ENCODE results near the gene MAP2K6. TPM values are rescaled to one million over a fixed set of nuclear protein-coding genes. Genes with fewer than 3 reads are reported as not detected.

Gene MAP2K6
- total and polyA plus RNA-seq, 7 donors, result 1.6 to 51.4 (median 9.7) TPM

- Histone ChIP-seq H3K27ac (no peak overlapping the region), H3K4me3 (no peak overlapping the region), H3K36me3 (no peaks in the 10 kb centered on the region), H3K4me1 (peaks cover 0 to 12% (median 9%) of the 10 kb centered on the region in 4 donors), H3K9me3 (no peaks in the 10 kb centered on the region), H3K27me3 (no peaks in the 10 kb centered on the region)
- no peak for TF ChIP-seq EP300 (IDR thresholded peaks at IDR 0.05)
- TF ChIP-seq CTCF (IDR thresholded peaks at IDR 0.05), result no peak
- TF ChIP-seq POLR2AphosphoS5 (IDR thresholded peaks at IDR 0.05), result no peak
- TF ChIP-seq POLR2A (IDR thresholded peaks at IDR 0.05), result no peak
- no peak for DNase-seq
- WGBS, 2 donors, result 94 to 98% methylated on average over 5 of the region's 5 CpGs
- intact Hi-C loops (cut with DNase I), result no loop called here
Observed at GRCh38 chr17:69495787-69496186, 81.3 kb downstream of the MAP2K6 start.

GRCh38 chr17:69497161-69497560 lies 82.7 kb downstream of the MAP2K6 start:
- no peak overlapping the region for H3K4me3 ChIP-seq
- no peaks in the 10 kb centered on the region for H3K27me3 ChIP-seq
- 66 to 73% methylated on average over 1 of the region's 1 CpG for WGBS, 2 donors
- TF ChIP-seq POLR2A (IDR thresholded peaks at IDR 0.05) (no peak), POLR2AphosphoS5 (IDR thresholded peaks at IDR 0.05) (no peak), CTCF (IDR thresholded peaks at IDR 0.05) (no peak), EP300 (IDR thresholded peaks at IDR 0.05) (no peak)
- no peak for DNase-seq
- H3K4me1 ChIP-seq, result peaks cover 0 to 22% (median 20%) of the 10 kb centered on the region in 4 donors
- no peak overlapping the region for H3K27ac ChIP-seq
- intact Hi-C loops (cut with DNase I), result no loop called here
- H3K9me3 ChIP-seq, result no peaks in the 10 kb centered on the region
- no peaks in the 10 kb centered on the region for H3K36me3 ChIP-seq

- Histone ChIP-seq H3K4me1 (peaks cover 0 to 25% (median 18%) of the 10 kb centered on the region in 4 donors), H3K27me3 (no peaks in the 10 kb centered on the region), H3K4me3 (no peak overlapping the region), H3K9me3 (no peaks in the 10 kb centered on the region), H3K36me3 (no peaks in the 10 kb centered on the region), H3K27ac (no peak overlapping the region)
- WGBS, 2 donors, result 35 to 71% methylated on average over 3 of the region's 3 CpGs
- TF ChIP-seq POLR2A (IDR thresholded peaks at IDR 0.05) (no peak), EP300 (IDR thresholded peaks at IDR 0.05) (no peak), CTCF (IDR thresholded peaks at IDR 0.05) (no peak), POLR2AphosphoS5 (IDR thresholded peaks at IDR 0.05) (no peak)
- no peak for DNase-seq
- intact Hi-C loops (cut with DNase I), result no loop called here
Observed at GRCh38 chr17:69499318-69499717, 84.8 kb downstream of the MAP2K6 start.

GRCh38 chr17:69500911-69501429 lies 86.5 kb downstream of the MAP2K6 start:
- intact Hi-C loops (cut with DNase I), result loop anchor here (5.0 kb wide), 1 partner anchor 69 kb away; no protein-coding TSS in a partner anchor
- H3K27me3 ChIP-seq, result no peaks in the 10 kb centered on the region
- TF ChIP-seq CTCF (IDR thresholded peaks at IDR 0.05) (no peak), POLR2A (IDR thresholded peaks at IDR 0.05) (no peak), POLR2AphosphoS5 (IDR thresholded peaks at IDR 0.05) (no peak)
- peaks cover 0 to 25% (median 18%) of the 10 kb centered on the region in 4 donors for H3K4me1 ChIP-seq
- WGBS, 2 donors, result 12 to 59% methylated on average over 9 of the region's 9 CpGs
- peak overlapping the region in 3 of 4 donors; percentile 52 to 69 (median 68) for H3K27ac ChIP-seq
- H3K36me3 ChIP-seq, result no peaks in the 10 kb centered on the region
- H3K9me3 ChIP-seq, result no peaks in the 10 kb centered on the region
- no peak for DNase-seq
- peak overlapping the region in 1 of 4 donors; percentile 26 for H3K4me3 ChIP-seq
